ENCODE data around the gene PCCA.
"Not testable (repeated sequence)": the region's sequence is repeated elsewhere in the genome, so short reads cannot be mapped to it uniquely, and the experiment has no call there.

Gene PCCA

GRCh38 chr13:100140441-100140840 is 51.5 kb downstream of the PCCA start:
- DNase-seq (ENCODE audit: low read depth), result no peak

- DNase-seq (ENCODE audit: low read depth), result not testable (repeated sequence)
These were observed 52.6 kb downstream of the PCCA start for GRCh38 chr13:100141461-100141961.

- DNase-seq (ENCODE audit: low read depth), result no peak
These were observed 57.6 kb downstream of the PCCA start for GRCh38 chr13:100146534-100146933.

GRCh38 chr13:100147825-100148224 is 58.9 kb downstream of the PCCA start:
- no peak for DNase-seq (ENCODE audit: low read depth)

- no peak for DNase-seq (ENCODE audit: low read depth)
These were observed 59.5 kb downstream of the PCCA start for GRCh38 chr13:100148422-100148821.

- DNase-seq (ENCODE audit: low read depth), result no peak
These were observed 60.5 kb downstream of the PCCA start for GRCh38 chr13:100149389-100149788.

- DNase-seq (ENCODE audit: low read depth), result not testable (repeated sequence)
These were observed 61.8 kb downstream of the PCCA start for GRCh38 chr13:100150711-100151110.

- no peak for DNase-seq (ENCODE audit: low read depth)
These were observed 66.0 kb downstream of the PCCA start for GRCh38 chr13:100154842-100155416.

GRCh38 chr13:100156788-100157187 is 67.9 kb downstream of the PCCA start:
- DNase-seq (ENCODE audit: low read depth), result no peak

- DNase-seq (ENCODE audit: low read depth), result no peak
These were observed 69.7 kb downstream of the PCCA start for GRCh38 chr13:100158569-100158968.

- no peak for DNase-seq (ENCODE audit: low read depth)
These were observed 70.7 kb downstream of the PCCA start for GRCh38 chr13:100159584-100159983.

- DNase-seq (ENCODE audit: low read depth), result no peak
These were observed 71.6 kb downstream of the PCCA start for GRCh38 chr13:100160450-100160849.

- DNase-seq (ENCODE audit: low read depth), result no peak
These were observed 74.5 kb downstream of the PCCA start for GRCh38 chr13:100163375-100163774.

GRCh38 chr13:100173203-100173602 is 84.3 kb downstream of the PCCA start:
- no peak for DNase-seq (ENCODE audit: low read depth)

GRCh38 chr13:100174455-100174854 is 85.6 kb downstream of the PCCA start:
- DNase-seq (ENCODE audit: low read depth), result not testable (repeated sequence)

GRCh38 chr13:100175078-100175802 is 86.3 kb downstream of the PCCA start:
- DNase-seq (ENCODE audit: low read depth), result no peak

- no peak for DNase-seq (ENCODE audit: low read depth)
These were observed 86.9 kb downstream of the PCCA start for GRCh38 chr13:100175803-100176182.

- no peak for DNase-seq (ENCODE audit: low read depth)
These were observed 88.0 kb downstream of the PCCA start for GRCh38 chr13:100176801-100177400.

GRCh38 chr13:100178309-100178708 is 89.4 kb downstream of the PCCA start:
- DNase-seq (ENCODE audit: low read depth), result no peak

- no peak for DNase-seq (ENCODE audit: low read depth)
These were observed 90.4 kb downstream of the PCCA start for GRCh38 chr13:100179276-100179675.

- DNase-seq (ENCODE audit: low read depth), result no peak
These were observed 94.1 kb downstream of the PCCA start for GRCh38 chr13:100182900-100183490.

GRCh38 chr13:100184095-100184494 is 95.2 kb downstream of the PCCA start:
- no peak for DNase-seq (ENCODE audit: low read depth)

- DNase-seq (ENCODE audit: low read depth), result no peak
These were observed 106.7 kb downstream of the PCCA start for GRCh38 chr13:100195568-100195967.
